WTC11 (cell line): ENCODE data around the gene ZFX.
"Not testable (repeated sequence)": the region's sequence is repeated elsewhere in the genome, so short reads cannot be mapped to it uniquely, and the experiment has no call there.

Source experiments
- FOXK1 ChIP-seq: sonication (generic); formaldehyde crosslinking; IDR thresholded peaks from 2 replicates; pipeline ENCODE4 v1.8.0; 2022; ENCODE audit warnings: mild to moderate bottlenecking, moderate library complexity, missing genetic modification reagents
- IRF2 ChIP-seq: sonication (generic); formaldehyde crosslinking; IDR thresholded peaks from 2 replicates; pipeline ENCODE4 v1.8.0; 2022; ENCODE audit warnings: low read depth, missing genetic modification reagents, borderline replicate concordance
- NR3C1 ChIP-seq: sonication (generic); formaldehyde crosslinking; conservative IDR thresholded peaks from 2 replicates; pipeline ENCODE4 v1.8.1; 2023; ENCODE audit warnings: low read depth, mild to moderate bottlenecking, missing genetic modification reagents
- SMAD3 ChIP-seq: sonication (generic); formaldehyde crosslinking; IDR thresholded peaks from 2 replicates; pipeline ENCODE4 v1.8.0; 2022; ENCODE audit warnings: missing genetic modification reagents, mild to moderate bottlenecking, borderline replicate concordance
- TCF7 ChIP-seq: sonication (generic); formaldehyde crosslinking; IDR thresholded peaks from 2 replicates; pipeline ENCODE4 v1.8.0; 2022; ENCODE audit warnings: mild to moderate bottlenecking, low read depth, missing genetic modification reagents, moderate library complexity
- ZNF416 ChIP-seq: fragments of 250-450 bp; sonication (Bioruptor Pico); IDR thresholded peaks from 2 replicates; pipeline ENCODE4 v1.9.0; 2021; ENCODE audit warnings: mild to moderate bottlenecking, inconsistent platforms
- TF ChIP-seq, protein P1 (sequence below): fragments of 200-600 bp; IDR thresholded peaks from 2 replicates; pipeline ENCODE4 v1.8.0; 2022; ENCODE audit warnings: antibody characterized with exemption
- TF ChIP-seq, protein P2 (sequence below): fragments of 250-450 bp; sonication (Bioruptor Pico); IDR thresholded peaks from 2 replicates; pipeline ENCODE4 v1.9.0; 2021; ENCODE audit warnings: mild to moderate bottlenecking
- TF ChIP-seq, protein P3 (sequence below): sonication (generic); formaldehyde crosslinking; IDR thresholded peaks from 2 replicates; pipeline ENCODE4 v1.8.1; 2022; ENCODE audit warnings: low read depth, missing genetic modification reagents, borderline replicate concordance
- TF ChIP-seq, protein P4 (sequence below): sonication (generic); formaldehyde crosslinking; IDR thresholded peaks from 2 replicates; pipeline ENCODE4 v1.8.1; 2023; ENCODE audit warnings: mild to moderate bottlenecking, missing genetic modification reagents, moderate library complexity
- TF ChIP-seq, protein P5 (sequence below): sonication (generic); formaldehyde crosslinking; IDR thresholded peaks from 2 replicates; pipeline ENCODE4 v1.8.0; 2022; ENCODE audit warnings: mild to moderate bottlenecking, missing genetic modification reagents
- TF ChIP-seq, protein P6 (sequence below): sonication (generic); formaldehyde crosslinking; IDR thresholded peaks from 2 replicates; pipeline ENCODE4 v1.8.1; 2023; ENCODE audit warnings: mild to moderate bottlenecking, missing genetic modification reagents, borderline replicate concordance

DNA sequence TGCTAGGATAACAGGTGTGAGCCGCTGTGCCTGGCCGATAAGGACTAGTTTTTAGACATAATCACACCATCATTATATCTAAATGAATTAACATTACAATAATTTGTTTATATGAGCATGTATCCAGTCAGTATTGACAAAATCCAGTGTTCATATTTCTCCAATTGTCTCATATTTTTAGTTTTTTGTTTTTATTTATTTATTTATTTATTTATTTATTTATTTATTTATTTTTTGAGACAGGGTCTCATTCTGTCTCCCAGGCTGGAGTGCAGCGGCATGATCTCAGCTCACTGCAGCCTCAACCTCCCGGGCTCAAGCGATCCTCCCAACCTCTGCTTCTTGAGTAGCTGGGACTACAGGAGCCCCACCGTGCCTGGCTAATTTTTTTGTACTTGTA lies 5.5 kb upstream of the ZFX start:
- TF ChIP-seq IRF2, ZNF416, TCF7, FOXK1, SMAD3, NR3C1 (CRISPR knock-in tag): not testable (repeated sequence)
- TF ChIP-seq, protein P1, sequence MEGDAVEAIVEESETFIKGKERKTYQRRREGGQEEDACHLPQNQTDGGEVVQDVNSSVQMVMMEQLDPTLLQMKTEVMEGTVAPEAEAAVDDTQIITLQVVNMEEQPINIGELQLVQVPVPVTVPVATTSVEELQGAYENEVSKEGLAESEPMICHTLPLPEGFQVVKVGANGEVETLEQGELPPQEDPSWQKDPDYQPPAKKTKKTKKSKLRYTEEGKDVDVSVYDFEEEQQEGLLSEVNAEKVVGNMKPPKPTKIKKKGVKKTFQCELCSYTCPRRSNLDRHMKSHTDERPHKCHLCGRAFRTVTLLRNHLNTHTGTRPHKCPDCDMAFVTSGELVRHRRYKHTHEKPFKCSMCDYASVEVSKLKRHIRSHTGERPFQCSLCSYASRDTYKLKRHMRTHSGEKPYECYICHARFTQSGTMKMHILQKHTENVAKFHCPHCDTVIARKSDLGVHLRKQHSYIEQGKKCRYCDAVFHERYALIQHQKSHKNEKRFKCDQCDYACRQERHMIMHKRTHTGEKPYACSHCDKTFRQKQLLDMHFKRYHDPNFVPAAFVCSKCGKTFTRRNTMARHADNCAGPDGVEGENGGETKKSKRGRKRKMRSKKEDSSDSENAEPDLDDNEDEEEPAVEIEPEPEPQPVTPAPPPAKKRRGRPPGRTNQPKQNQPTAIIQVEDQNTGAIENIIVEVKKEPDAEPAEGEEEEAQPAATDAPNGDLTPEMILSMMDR, result not testable (repeated sequence)
- TF ChIP-seq, protein P2, sequence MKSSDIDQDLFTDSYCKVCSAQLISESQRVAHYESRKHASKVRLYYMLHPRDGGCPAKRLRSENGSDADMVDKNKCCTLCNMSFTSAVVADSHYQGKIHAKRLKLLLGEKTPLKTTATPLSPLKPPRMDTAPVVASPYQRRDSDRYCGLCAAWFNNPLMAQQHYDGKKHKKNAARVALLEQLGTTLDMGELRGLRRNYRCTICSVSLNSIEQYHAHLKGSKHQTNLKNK (CRISPR knock-in tag), result not testable (repeated sequence)
- TF ChIP-seq, protein P3, sequence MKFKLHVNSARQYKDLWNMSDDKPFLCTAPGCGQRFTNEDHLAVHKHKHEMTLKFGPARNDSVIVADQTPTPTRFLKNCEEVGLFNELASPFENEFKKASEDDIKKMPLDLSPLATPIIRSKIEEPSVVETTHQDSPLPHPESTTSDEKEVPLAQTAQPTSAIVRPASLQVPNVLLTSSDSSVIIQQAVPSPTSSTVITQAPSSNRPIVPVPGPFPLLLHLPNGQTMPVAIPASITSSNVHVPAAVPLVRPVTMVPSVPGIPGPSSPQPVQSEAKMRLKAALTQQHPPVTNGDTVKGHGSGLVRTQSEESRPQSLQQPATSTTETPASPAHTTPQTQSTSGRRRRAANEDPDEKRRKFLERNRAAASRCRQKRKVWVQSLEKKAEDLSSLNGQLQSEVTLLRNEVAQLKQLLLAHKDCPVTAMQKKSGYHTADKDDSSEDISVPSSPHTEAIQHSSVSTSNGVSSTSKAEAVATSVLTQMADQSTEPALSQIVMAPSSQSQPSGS (CRISPR knock-in tag), result not testable (repeated sequence)
- TF ChIP-seq, protein P4, sequence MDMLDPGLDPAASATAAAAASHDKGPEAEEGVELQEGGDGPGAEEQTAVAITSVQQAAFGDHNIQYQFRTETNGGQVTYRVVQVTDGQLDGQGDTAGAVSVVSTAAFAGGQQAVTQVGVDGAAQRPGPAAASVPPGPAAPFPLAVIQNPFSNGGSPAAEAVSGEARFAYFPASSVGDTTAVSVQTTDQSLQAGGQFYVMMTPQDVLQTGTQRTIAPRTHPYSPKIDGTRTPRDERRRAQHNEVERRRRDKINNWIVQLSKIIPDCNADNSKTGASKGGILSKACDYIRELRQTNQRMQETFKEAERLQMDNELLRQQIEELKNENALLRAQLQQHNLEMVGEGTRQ (CRISPR knock-in tag), result not testable (repeated sequence)
- TF ChIP-seq, protein P5, sequence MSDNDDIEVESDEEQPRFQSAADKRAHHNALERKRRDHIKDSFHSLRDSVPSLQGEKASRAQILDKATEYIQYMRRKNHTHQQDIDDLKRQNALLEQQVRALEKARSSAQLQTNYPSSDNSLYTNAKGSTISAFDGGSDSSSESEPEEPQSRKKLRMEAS (CRISPR knock-in tag), result not testable (repeated sequence)
- TF ChIP-seq, protein P6, sequence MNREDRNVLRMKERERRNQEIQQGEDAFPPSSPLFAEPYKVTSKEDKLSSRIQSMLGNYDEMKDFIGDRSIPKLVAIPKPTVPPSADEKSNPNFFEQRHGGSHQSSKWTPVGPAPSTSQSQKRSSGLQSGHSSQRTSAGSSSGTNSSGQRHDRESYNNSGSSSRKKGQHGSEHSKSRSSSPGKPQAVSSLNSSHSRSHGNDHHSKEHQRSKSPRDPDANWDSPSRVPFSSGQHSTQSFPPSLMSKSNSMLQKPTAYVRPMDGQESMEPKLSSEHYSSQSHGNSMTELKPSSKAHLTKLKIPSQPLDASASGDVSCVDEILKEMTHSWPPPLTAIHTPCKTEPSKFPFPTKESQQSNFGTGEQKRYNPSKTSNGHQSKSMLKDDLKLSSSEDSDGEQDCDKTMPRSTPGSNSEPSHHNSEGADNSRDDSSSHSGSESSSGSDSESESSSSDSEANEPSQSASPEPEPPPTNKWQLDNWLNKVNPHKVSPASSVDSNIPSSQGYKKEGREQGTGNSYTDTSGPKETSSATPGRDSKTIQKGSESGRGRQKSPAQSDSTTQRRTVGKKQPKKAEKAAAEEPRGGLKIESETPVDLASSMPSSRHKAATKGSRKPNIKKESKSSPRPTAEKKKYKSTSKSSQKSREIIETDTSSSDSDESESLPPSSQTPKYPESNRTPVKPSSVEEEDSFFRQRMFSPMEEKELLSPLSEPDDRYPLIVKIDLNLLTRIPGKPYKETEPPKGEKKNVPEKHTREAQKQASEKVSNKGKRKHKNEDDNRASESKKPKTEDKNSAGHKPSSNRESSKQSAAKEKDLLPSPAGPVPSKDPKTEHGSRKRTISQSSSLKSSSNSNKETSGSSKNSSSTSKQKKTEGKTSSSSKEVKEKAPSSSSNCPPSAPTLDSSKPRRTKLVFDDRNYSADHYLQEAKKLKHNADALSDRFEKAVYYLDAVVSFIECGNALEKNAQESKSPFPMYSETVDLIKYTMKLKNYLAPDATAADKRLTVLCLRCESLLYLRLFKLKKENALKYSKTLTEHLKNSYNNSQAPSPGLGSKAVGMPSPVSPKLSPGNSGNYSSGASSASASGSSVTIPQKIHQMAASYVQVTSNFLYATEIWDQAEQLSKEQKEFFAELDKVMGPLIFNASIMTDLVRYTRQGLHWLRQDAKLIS (CRISPR knock-in tag), result not testable (repeated sequence)
